ENCODE measurements around the gene BANF1.

BANF1 gene, protein sequence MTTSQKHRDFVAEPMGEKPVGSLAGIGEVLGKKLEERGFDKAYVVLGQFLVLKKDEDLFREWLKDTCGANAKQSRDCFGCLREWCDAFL

DNA sequence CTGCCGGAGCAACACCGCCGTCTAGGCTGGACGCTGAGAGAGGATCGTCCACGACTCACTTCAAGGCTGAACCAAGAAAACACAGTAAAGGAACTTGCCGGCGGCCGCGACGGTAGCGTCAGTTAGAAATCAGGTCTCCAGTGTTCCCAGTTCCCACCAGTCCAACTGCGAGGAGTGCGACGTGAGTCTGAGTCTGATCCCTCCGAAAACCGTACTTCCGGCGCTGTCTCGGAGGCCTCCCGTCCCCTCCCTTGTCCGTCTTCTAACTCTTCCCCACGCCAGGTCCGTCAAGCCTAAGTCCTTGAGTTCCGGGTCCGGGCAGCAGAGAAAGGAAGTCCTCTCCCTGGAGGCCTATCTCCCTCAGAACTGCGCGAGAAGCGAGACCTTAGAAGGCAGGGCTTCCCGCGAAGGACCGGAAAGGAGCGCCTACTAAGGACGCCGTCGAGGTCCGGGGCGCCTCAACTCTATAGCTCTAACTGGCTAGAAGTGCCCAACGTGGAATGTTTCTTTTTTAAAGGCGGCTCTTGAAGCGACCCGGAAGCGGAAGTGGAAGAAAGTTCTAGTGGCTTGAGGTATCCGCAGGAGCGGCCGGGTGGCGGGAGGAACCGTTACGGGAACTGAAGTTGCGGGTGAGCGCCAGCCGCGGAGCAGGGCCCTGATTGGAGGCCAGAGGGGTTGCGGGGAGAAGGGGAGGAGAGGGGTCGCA, at the start of gene BANF1, which contains the start of gene EIF1AD:
TSS of gene BANF1 (plus strand) at position 562 of the 706 bp plus-strand sequence. CDS start 748 bp downstream, outside the sequence.
TSS of gene EIF1AD (minus strand) at position 216 of the 706 bp plus-strand sequence. CDS start 1,768 bp downstream, outside the sequence.
- peak; percentile 87 to 99 (median 95) for DNase-seq

DNA sequence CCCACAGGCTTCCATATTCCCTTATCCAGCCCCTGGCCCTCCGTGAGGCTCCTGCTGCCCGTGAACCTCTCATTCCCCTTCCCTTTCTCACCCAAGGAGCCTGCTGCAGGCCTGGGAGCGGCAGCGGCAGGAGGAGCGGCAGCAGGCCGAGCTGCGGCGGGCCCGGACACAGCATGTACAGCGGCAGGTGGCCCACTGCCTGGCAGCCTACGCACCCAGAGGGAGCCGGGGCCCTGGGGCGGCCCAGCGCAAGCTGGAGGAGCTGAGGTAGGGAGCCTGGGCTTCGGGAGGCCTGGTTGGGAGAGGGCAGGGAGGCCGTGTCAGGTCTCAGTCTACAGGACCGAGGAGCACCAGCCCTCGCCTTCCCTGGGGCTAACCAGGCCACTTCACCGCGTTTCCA, 48.8 kb upstream of the BANF1 start:
- DNase-seq = no peak

DNA sequence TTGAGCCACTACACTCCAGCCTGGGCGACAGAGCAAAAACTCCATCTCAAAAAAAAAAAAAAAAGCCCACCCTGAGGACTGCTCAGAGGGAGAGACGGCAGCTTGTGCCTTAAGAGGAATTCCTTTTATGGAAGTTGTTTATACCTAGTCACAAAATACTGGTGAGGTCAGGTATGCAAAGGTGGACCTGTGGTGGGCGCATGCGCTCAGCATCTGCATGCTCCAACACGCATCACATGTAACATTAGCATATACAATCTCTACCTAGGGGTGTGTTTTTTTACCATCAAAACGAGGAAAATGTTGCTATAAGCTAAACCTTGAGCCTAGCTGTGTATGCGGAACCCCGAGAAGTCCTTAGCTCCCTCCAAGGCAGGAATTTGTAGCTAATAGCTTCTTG, 47.5 kb upstream of the BANF1 start:
- no peak for DNase-seq

DNA sequence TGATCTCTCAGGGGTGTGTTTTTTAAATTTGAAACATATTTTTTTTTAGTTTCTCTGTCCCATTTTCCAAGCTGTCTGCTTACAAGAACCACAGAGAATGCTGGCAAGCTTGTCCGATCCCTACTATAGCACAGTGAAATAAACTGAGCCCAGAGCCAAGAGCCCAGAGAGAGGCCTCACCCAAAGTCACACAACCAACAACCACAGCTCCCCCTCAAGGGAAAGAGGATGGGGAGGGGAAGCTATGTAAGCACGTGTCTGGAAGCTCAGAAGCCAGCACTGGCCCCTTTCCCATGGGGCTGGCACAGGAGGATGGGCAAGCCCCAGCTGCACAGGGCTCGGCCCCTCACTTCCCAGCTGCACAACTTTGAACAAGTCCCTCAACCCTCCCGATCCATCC, 44.0 kb upstream of the BANF1 start:
- no peak for DNase-seq

DNA sequence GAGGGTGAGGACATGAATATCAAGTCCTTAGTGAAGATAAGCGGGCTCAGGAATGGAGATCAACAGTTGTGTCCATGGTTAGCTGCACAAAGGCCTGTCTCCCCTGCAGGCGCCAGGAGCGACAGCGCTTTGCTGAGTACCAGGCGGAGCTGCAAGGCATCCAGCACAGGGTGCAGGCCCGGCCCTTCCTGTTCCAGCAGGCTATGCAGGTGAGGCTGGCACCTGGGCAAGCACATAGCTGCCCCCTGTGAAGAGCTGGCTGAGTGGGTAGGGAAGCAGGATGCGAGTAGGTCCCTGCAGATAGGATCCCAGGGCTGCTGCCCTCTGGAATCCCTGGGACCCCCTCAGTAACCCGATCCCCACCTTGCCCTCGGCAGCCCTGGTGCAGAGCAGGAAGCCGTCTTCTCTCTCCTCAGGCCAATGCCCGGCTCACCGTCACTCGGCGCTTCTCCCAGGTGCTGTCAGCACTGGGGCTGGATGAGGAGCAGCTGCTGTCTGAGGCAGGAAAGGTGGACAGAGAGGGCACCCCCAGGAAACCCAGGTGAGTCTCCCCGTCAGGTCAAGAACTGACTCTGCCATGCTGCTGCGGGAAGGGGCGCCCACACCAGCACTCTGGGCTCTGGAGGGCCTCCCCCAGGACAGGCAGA, 43.4 kb upstream of the BANF1 start:
- no peak for DNase-seq

DNA sequence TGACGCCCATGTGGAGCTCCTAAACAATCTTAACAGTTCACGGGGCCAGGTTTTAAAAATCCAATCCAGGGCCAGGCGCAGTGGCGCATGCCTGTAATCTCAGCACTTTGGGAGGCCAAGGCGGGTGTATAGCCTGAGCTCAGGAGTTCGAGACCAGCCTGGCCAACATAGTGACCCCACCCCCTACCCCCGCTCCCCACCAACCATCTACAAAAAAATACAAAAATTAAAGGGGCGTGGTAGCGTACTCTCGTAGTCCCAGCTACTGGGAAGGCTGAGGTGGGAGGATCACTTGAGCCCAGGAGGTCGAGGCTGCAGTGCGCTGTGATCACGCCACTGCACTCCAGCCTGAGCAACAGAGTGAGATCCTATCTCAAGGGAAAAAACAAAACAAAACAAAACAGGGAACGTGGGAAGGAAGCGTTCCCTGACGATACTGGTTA, 41.5 kb upstream of the BANF1 start:
- no peak for DNase-seq

DNA sequence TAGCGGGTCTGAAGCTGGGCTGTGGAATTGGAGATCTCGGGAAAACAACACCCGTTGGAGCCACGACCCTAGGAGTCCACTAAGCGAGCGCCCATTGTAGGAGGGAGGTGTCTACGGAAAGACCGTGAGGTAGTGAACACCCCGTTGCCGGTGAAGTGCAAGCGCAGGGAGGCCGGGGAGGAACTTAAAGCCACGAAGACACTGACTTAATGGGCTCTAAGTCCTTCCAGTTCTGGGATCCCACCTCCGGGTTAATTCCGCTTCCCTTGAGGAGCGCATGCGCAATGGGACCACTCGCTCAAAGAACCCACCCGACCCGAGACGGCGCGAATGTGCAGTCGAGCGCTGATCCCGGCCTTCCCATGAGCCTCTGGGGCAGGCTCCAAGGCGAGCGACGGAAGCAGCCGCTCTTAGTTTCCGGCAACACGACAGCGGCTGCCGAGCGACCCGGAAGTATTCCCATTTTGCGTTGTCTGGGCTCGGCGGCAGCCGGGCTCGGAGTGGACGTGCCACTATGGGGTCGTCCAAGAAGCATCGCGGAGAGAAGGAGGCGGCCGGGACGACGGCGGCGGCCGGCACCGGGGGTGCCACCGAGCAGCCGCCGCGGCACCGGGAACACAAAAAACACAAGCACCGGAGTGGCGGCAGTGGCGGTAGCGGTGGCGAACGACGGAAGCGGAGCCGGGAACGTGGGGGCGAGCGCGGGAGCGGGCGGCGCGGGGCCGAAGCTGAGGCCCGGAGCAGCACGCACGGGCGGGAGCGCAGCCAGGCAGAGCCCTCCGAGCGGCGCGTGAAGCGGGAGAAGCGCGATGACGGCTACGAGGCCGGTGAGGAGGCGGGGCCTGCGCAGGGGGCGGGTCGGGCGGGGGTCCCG, 40.8 kb upstream of the BANF1 start, which contains the start of gene SART1:
TSS of gene SART1 (plus strand) at position 468 of the 874 bp plus-strand sequence. CDS start at position 515, 47 bp downstream.
- peak; percentile 88 to 96 (median 93) for DNase-seq

DNA sequence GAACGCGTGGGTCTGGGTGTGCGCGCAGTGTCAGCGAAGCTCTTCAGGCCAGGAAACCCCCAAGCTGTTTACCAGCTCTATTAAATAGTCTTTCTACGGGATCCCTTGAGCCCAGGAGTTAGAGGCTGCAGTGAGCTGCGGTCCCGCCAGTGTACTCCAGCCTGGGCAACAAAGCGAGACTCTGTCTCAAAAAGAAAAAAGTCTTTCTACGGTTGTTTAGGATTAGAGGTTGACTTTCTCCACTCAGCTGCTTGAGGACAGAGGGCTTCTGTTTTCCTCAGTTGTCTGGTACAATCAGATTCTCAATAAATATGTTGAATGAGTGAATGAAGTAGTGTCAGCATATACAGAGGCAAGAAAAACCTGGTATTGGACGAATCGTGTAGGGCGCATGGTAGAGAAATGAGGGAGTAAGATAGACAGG, 40.1 kb upstream of the BANF1 start:
- DNase-seq = no peak

DNA sequence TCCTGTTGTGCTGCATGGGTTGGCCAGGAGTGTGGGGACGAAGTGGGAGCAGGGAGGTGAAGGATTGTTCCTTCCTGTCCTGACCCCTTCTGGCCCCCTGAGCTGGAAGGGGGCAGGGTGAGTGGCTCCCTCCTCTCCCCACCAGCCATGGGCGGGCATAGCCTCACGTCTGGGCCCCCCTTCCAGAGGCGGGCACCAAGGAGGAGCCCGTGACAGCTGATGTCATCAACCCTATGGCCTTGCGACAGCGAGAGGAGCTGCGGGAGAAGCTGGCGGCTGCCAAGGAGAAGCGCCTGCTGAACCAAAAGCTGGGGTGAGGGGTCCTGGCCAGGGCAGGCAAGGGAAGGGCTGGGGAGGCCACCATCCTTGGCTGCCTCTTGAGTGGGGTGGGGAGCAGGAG, 37.4 kb upstream of the BANF1 start:
- no peak for DNase-seq

DNA sequence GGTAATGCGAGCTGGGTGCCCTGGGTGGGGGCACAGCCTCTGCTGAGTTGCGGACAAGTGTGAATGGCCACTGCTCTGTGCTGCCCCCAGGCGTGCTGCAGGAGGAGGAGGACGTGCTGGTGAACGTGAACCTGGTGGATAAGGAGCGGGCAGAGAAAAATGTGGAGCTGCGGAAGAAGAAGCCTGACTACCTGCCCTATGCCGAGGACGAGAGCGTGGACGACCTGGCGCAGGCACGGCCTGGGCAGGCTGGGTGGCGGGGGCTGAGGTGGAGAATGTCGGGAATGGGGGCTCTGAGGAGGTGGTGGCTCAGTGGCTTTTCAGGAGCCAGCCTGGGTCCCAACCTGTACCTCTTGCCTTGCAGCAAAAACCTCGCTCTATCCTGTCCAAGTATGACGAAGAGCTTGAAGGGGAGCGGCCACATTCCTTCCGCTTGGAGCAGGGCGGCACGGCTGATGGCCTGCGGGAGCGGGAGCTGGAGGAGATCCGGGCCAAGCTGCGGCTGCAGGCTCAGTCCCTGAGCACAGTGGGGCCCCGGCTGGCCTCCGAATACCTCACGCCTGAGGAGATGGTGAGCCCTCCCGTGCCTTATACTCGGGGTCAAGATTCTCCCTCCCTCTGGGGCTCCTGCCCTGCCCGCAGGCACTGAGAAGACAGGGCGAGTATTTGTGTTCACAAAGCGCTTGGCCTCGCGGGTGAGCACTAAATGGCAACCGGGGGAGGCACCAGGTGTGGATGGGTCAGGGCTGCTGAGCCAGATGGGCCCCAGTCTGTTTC, 36.1 kb upstream of the BANF1 start:
- no peak for DNase-seq

DNA sequence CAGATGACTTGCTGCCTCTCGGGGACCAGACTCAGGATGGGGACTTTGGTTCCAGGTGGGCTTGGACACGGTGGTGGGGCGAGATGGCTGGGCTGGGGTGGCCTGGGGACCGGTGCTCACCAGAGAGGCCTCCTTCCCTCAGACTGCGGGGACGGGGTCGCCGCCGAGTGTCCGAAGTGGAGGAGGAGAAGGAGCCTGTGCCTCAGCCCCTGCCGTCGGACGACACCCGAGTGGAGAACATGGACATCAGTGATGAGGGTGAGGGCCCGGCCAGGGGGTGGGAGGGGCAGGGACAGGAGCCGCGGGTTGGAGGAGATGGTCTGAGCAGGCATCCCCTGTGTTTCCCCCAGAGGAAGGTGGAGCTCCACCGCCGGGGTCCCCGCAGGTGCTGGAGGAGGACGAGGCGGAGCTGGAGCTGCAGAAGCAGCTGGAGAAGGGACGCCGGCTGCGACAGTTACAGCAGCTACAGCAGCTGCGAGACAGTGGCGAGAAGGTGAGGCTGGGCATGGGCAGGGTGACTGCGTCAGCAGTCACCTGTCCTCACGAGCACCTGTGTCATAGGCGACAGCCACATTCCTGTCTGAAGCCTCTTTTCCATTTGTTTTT, 34.9 kb upstream of the BANF1 start:
- DNase-seq = no peak

DNA sequence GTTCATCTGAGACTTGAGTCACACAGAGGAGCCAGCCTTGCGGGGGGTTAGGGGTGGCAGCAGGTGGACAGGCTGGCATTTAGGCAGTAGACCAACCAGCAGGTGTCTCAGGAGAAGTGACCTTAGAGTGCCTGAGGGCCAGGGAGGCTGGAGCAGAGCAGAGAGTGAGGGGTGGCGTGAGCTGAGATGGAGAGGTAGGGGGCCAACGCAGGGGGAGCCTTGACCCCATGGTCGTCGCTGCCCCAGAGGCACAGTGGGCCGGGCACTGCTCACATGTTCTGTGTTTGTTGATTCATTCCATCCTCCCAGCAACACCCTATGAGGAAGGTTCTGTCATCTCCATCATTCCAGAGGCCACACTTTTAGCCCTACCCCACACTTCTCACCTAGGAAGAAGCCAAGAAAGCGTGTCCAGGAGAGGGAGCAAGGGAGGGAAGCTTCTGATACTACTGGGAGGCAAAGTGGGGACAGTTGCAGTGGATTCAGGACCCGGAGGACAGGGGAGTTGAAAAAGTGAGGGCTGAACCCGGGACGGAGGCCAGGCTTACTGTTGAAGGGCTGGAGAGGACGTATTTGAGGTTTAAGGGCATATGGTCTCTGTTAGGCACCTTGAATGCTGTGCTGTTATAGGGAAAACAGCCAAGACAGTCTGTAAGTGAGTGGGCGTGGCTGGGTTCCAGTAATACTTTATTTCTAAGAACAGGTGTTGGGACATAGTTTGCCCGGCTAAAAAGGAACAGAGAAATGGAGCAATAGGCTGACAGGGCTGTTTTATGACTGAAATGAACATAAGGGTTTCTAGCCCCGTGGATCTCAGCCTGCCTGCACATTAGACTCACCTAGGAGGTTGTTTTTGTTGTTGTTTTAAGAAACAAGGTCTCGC, 33.5 kb upstream of the BANF1 start:
- DNase-seq = no peak

DNA sequence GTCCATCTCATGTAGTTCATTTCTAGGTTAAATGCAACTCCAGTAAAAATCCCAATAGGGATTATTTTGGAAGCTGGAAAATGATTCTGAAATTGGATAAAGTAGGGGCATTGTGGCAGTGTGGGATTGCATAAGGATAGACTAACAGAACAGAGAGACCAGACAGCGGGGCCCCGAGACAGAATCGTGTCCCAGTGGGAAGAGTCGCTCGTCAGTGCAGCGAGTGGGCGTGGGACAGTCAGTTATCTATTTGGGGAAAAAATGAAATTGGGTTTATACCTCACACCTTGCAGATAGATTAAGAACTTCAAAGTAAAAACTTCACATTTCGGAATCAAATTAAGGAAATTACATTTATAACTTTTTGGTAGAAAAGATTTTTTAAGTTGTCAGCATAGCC, 30.2 kb upstream of the BANF1 start:
- DNase-seq = no peak

DNA sequence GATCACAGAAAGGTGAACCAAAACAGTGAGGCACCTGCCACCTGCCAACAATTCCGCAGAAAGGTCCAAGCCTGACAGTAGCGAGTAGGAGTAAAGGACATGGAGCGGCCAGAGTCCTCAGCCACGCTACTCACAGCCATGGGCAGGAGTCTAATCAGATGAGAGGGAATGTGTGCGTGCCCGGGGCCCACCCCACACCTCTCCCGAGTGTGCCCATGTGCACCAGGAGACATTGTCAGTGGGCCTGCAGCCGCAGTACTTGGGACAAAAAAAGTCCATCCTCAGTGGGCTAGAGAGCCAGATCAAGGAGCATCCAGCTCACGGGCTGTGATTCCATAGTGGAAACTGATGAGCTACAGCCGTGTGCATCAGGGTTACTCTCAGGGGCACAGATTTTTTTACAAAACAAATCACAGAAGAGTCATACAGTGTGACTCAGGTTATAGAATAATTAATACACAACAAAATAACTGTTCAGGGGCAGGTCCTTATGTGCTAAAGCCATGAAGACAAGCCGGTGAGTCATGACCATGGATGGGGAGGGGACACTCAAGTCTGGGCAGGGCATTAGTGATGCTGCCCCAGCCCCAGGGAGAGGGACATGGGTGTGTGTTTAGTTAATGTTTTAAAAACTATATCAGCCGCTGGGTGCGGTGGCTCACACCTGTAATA, 28.7 kb upstream of the BANF1 start:
- DNase-seq = no peak

DNA sequence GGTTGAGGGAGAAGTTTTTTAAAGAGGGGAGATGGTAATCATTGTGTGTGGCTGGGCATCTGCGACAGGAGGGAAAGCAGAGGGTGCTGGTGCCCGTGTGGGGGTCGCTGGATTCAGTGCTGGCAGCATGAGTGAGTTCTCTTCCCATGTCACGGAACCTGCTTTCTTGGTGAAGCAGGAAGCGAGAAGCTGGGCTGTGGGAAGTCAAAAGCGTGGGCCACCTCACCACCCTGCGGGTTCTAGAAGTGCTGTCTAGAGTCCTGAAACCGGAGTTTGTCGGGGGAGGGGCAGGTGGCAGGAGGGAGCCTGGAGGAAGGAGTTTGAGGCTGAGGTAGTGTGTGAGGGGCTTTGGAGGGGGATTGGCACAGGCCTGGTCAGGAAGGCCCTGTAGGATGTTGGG, 26.5 kb upstream of the BANF1 start:
- no peak for DNase-seq

DNA sequence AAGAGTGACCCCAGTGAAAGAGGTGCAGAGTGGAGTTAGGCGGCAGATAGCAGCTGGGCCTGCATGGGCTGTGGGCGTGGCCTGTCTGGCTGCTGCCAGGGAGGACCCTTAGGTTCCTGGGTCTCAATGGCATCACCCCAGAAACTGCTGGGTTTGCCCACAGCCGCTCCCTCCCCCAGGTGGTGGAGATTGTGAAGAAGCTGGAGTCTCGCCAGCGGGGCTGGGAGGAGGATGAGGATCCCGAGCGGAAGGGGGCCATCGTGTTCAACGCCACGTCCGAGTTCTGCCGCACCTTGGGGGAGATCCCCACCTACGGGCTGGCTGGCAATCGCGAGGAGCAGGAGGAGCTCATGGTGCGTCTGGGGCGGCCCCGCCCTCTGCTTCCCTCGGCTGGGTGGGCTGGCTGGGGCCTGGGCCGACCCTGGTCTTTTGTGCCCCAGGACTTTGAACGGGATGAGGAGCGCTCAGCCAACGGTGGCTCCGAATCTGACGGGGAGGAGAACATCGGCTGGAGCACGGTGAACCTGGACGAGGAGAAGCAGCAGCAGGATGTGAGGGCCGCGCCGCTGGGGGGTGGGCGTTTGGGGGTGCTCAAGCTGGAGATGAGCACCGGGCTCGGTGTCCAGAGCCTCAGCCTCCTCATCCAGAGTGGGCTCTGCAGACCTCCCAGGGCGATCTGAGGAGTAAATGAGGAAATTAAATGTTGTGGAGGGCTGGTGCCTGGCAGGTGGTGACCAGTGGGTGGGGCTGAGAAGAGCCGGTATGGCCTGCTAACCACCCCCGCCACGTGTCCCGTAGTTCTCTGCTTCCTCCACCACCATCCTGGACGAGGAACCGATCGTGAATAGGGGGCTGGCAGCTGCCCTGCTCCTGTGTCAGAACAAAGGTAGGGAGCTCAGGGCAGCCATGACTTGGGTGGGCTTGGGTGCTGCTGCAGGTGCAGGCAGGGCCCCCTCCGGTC, 25.8 kb upstream of the BANF1 start:
- no peak for DNase-seq

DNA sequence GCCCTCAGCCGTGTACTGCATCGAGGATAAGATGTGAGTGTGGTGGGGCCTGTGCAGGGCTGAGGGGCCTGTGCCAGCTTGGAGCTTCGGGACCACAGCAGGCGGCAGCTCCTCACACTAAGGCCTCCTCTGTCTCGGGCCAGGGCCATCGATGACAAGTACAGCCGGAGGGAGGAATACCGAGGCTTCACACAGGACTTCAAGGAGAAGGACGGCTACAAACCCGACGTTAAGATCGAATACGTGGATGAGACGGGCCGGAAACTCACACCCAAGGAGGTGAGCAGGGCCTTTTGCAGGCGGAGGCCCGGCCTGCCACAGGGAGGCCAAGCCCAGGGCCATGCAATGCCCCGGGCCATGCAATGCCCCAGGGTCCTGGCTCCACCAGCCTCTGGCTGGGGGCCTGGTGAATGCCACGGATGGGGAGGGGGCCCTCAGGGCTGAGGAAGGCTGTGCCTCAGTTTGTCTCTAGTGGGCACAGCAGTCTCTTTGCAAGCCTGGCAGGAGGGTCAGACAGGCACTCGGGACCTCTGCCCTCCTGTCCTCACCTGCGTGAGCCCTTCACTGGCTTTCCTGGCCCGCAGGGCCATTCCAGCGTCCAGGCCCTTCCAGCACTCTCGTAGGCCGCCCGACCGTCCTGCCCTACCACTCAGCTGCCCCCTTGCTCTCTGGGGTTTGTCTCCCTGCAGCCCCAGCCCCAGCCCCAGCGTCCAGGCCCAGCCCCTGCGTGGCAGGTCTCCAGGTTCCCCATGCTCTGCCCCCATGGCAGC, 24.5 kb upstream of the BANF1 start:
- DNase-seq = no peak
